Measurements from ENCODE around the gene GAB4.
"Not testable (repeated sequence)": the region's sequence is repeated elsewhere in the genome, so short reads cannot be mapped to it uniquely, and the experiment has no call there.

The GAB4 gene

DNA sequence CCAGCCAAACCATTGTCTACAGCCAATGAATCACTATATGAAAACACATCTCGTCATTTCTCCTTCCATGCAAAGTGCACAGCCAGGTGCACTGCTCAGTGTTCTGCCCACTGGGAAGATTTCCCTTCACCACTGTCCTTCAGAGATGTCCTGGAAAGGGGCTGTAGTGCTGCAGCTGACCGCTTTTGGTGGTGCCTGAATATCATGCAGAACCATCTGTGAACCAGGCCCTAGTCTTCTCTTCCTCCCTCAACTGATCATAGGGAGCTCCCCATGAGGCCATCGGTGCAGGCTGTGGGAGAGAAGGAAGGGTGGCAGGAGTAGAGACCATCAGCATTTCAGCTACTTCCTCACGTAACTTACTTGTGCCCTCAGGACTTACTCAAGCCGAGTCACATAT is 70.2 kb downstream of the GAB4 start:
- H3K27me3 Mint-ChIP-seq = peaks cover 57% of the 10 kb centered on the region
- no peaks in the 10 kb centered on the region for H3K4me1 Mint-ChIP-seq
- no peaks in the 10 kb centered on the region for H3K36me3 Mint-ChIP-seq (ENCODE audit: insufficient read depth)
- DNase-seq (ENCODE audit: low spot score in 2 of 2) = no peak
- H3K4me3 Mint-ChIP-seq = no peak overlapping the region
- no peak overlapping the region for H3K27ac Mint-ChIP-seq (ENCODE audit: low read depth)
- no peaks in the 10 kb centered on the region for H3K9me3 Mint-ChIP-seq
- no peak for ATAC-seq (replicated peaks; ENCODE audit: extremely low read depth, poor library complexity, severe bottlenecking)

DNA sequence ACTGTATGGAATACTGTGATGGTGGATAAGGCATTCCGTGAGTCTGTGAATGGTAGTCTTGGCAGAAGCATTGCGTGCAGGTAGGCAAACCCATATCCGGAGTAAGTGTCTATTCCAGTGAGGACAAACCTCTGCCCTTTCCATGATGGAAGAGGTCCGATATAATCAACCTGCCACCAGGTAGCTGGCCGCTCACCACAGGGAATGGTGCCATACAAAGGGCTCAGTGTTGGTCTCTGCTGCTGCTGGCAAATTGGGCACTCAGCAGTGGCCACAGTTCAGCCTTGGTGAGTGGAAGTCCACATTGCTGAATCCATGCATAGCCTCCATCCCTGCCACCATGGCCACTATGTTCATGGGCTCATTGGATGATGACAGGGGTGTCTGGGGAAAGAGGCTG is 70.8 kb downstream of the GAB4 start:
- not testable (repeated sequence) for H3K4me3 Mint-ChIP-seq; H3K36me3 Mint-ChIP-seq (ENCODE audit: insufficient read depth); H3K9me3 Mint-ChIP-seq; H3K27ac Mint-ChIP-seq (ENCODE audit: low read depth); DNase-seq (ENCODE audit: low spot score in 2 of 2); H3K4me1 Mint-ChIP-seq; ATAC-seq (replicated peaks; ENCODE audit: extremely low read depth, poor library complexity, severe bottlenecking)
- peaks cover 57% of the 10 kb centered on the region for H3K27me3 Mint-ChIP-seq

DNA sequence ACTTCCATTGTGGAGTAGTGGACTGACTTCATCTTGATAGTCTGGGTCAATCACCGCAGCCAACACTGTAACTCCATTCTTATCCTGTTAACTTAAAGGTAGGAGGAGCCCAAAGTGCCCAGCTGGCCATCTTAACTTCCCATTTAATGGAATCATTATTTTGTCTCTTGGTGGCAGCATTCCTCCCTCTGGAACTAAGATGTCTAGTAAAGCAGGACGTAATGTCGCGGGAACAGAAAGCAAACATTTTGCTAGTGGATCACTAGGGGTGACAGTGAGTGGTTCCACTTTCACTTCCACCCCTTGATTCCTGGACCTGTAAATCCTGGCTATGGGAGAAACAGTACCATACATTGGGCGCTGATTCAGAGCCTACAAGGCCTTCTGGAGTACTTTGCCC is 71.4 kb downstream of the GAB4 start:
- H3K9me3 Mint-ChIP-seq = no peaks in the 10 kb centered on the region

DNA sequence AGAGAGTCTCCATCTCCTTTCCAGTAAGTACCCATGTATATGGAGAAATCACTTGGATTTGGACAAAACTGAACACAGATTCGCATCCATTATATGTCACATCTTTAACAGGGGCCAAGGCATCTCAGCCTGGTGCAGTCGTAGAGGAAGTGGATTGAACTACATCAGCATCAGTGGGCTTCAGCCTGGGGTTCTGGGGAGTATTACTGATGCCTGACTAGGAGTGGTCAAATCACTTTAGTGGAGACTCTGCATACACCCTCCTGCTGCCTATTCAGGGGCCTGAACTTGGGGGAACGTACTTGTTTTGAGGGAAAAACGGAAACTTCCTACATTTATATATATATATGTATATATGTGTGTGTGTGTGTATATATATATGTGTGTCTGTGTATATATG is 72.8 kb downstream of the GAB4 start:
- no peaks in the 10 kb centered on the region for H3K4me1 Mint-ChIP-seq
- H3K27me3 Mint-ChIP-seq = peaks cover 66% of the 10 kb centered on the region
- no peaks in the 10 kb centered on the region for H3K36me3 Mint-ChIP-seq (ENCODE audit: insufficient read depth)
- ATAC-seq (replicated peaks; ENCODE audit: extremely low read depth, poor library complexity, severe bottlenecking) (no peak), DNase-seq (ENCODE audit: low spot score in 2 of 2) (no peak)
- H3K27ac Mint-ChIP-seq (ENCODE audit: low read depth) = no peak overlapping the region
- H3K9me3 Mint-ChIP-seq = no peaks in the 10 kb centered on the region
- H3K4me3 Mint-ChIP-seq = no peak overlapping the region

More for the DNA sequence above, 71.4 kb downstream of the GAB4 start:
- Mint-ChIP-seq H3K27me3 (peaks cover 57% of the 10 kb centered on the region), H3K36me3 (ENCODE audit: insufficient read depth) (no peaks in the 10 kb centered on the region), H3K27ac (ENCODE audit: low read depth) (no peak overlapping the region), H3K4me3 (no peak overlapping the region), H3K4me1 (no peaks in the 10 kb centered on the region)
- DNase-seq (ENCODE audit: low spot score in 2 of 2) = no peak
- no peak for ATAC-seq (replicated peaks; ENCODE audit: extremely low read depth, poor library complexity, severe bottlenecking)

DNA sequence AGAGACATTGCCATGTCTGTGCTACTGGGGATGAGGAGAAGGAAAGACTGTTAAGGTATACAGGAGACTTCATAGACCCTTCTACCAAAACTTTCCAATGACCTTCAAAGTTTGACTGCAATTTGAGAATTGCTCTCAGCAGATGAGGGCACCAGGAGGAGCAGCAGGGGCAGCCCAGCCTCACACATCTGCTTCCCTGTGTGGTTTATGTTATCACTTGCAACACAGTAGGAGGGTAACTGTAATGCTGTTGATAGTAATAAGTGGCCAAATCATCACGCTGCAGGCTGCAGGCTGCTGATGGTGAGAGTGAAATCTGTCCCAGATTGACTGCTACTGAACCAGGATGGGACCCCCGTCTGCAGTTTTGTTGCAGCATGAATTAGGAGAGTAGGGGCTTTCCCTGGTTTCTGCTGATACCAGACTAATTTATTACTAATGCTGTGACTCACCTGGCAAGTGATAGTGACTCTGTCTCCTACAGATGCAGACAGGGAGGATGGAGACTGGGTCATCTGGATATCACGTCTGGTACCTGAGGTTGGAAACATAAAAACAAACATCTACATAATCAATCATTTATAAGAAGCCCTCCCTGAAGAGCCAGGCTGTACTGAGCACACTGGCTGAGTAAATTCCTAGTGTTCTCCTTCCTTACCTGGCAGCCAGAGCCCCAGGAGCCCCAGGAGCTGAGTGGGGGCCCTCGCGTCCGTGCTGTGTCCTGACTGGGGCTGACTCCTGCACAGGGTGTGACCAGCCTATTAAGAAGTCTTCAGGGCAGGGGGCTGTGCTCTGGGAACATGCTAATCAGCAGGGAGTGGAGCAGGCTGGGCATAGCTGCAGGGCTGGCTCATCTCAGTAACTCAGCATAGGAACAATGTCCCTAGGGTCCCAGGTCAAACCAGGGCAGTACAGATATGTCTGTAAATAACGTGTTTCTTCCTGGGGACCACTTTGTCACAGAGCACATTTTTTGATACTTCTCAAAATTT is 74.4 kb downstream of the GAB4 start:
- no peak overlapping the region for H3K27ac Mint-ChIP-seq (ENCODE audit: low read depth)
- peaks cover 82% of the 10 kb centered on the region for H3K27me3 Mint-ChIP-seq
- H3K9me3 Mint-ChIP-seq = no peaks in the 10 kb centered on the region
- no peak for DNase-seq (ENCODE audit: low spot score in 2 of 2)
- no peak overlapping the region for H3K4me3 Mint-ChIP-seq
- H3K4me1 Mint-ChIP-seq = no peaks in the 10 kb centered on the region
- no peak for ATAC-seq (replicated peaks; ENCODE audit: extremely low read depth, poor library complexity, severe bottlenecking)
- no peaks in the 10 kb centered on the region for H3K36me3 Mint-ChIP-seq (ENCODE audit: insufficient read depth)

DNA sequence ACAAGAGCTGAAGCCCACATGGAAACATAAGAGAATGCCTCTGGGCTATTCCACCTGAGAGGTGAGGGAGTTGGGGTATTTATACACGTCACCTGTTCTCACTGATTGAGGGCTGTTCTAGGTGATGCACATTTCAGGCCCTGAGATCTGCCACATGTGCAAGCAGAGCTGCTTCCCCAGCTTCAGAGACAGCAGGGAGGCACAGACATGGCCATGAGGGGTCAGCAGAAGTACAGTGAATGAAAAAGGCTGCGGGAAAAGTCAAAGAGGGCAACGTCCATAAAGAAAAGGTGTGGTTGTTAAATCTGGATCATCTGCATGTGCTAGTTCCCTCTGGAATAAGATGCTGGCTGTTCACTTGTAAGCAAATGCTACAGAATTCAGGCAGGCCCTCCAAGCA is 75.4 kb downstream of the GAB4 start:
- Mint-ChIP-seq H3K27me3 (peaks cover 82% of the 10 kb centered on the region), H3K27ac (ENCODE audit: low read depth) (no peak overlapping the region), H3K36me3 (ENCODE audit: insufficient read depth) (no peaks in the 10 kb centered on the region), H3K9me3 (no peaks in the 10 kb centered on the region), H3K4me1 (no peaks in the 10 kb centered on the region), H3K4me3 (no peak overlapping the region)
- ATAC-seq (replicated peaks; ENCODE audit: extremely low read depth, poor library complexity, severe bottlenecking) (no peak), DNase-seq (ENCODE audit: low spot score in 2 of 2) (no peak)

DNA sequence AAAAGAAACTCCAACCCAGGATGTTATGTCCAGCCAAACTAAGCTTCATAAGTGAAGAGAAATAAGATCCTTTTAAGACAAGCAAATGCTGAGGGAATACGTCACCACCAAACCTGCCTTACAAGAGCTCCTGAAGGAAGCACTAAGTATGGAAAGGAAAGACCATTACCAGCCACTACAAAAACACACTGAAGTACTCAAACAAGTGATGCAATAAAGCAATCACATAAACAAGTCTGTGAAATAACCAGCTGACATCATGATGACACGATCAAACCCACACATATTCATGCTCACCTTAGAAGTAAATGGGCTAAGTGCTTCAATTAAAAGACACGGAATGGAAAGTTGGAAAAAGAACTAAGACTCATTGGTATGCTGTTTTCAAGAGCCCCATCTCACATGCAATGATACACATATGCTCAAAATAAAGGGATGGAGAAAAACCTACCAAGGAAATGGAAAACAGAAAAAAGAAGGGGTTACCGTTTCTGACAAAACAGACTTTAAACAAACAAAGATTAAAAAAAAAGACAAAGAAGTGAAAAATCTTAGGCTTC is 82.5 kb downstream of the GAB4 start:
- Mint-ChIP-seq H3K9me3 (no peaks in the 10 kb centered on the region), H3K4me3 (no peak overlapping the region), H3K36me3 (ENCODE audit: insufficient read depth) (no peaks in the 10 kb centered on the region), H3K27me3 (peaks cover 85% of the 10 kb centered on the region), H3K4me1 (no peaks in the 10 kb centered on the region), H3K27ac (ENCODE audit: low read depth) (no peak overlapping the region)
- no peak for ATAC-seq (replicated peaks; ENCODE audit: extremely low read depth, poor library complexity, severe bottlenecking)
- no peak for DNase-seq (ENCODE audit: low spot score in 2 of 2)

DNA sequence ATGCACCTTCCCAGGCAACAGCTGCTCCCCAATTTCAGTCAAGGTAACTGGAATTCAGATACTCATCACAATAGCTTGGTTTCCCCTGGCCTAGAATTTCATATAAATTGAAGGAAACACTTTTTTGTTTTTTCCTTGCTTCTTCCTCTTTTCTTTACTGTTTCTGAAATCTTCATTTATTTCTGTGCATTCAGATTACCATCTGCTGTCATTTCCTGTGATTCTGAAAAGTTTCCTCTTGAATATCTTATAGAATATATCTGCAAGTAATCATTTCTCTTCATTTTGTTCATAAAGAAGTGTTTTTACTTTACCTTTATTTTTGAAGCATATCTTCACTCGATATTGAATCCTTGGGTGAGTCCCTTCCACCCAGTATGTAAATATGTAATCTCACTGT is 85.3 kb downstream of the GAB4 start:
- DNase-seq (ENCODE audit: low spot score in 2 of 2) = no peak
- H3K27me3 Mint-ChIP-seq = peaks cover 66% of the 10 kb centered on the region
- no peaks in the 10 kb centered on the region for H3K36me3 Mint-ChIP-seq (ENCODE audit: insufficient read depth)

DNA sequence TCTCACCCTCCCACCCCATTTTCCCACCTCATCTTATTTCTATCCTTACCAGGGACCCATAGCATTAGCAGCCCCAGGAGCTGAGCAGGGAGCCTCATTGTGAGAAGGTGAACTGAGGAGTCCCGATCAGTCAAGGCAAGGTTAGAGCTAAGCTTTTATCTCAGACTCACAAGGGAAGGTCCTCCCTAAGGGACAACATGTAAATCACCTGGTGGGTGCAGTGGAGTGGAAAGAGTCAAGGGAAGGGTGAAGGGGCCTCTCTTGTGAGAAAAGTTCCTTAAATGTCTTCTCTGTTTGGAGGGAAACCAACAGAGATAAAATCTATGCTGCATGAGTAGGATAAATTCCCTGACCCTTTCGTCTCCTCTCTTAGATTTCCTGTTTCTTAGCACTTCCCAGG is 85.9 kb downstream of the GAB4 start:
- DNase-seq (ENCODE audit: low spot score in 2 of 2) (no peak), ATAC-seq (replicated peaks; ENCODE audit: extremely low read depth, poor library complexity, severe bottlenecking) (no peak)
- Mint-ChIP-seq H3K4me1 (no peaks in the 10 kb centered on the region), H3K9me3 (no peaks in the 10 kb centered on the region), H3K36me3 (ENCODE audit: insufficient read depth) (no peaks in the 10 kb centered on the region), H3K27ac (ENCODE audit: low read depth) (no peak overlapping the region), H3K4me3 (no peak overlapping the region), H3K27me3 (peaks cover 69% of the 10 kb centered on the region)

More for the DNA sequence above, 85.3 kb downstream of the GAB4 start:
- H3K4me1 Mint-ChIP-seq = no peaks in the 10 kb centered on the region
- no peak overlapping the region for H3K4me3 Mint-ChIP-seq
- H3K9me3 Mint-ChIP-seq = no peaks in the 10 kb centered on the region
- no peak for ATAC-seq (replicated peaks; ENCODE audit: extremely low read depth, poor library complexity, severe bottlenecking)
- H3K27ac Mint-ChIP-seq (ENCODE audit: low read depth) = no peak overlapping the region

DNA sequence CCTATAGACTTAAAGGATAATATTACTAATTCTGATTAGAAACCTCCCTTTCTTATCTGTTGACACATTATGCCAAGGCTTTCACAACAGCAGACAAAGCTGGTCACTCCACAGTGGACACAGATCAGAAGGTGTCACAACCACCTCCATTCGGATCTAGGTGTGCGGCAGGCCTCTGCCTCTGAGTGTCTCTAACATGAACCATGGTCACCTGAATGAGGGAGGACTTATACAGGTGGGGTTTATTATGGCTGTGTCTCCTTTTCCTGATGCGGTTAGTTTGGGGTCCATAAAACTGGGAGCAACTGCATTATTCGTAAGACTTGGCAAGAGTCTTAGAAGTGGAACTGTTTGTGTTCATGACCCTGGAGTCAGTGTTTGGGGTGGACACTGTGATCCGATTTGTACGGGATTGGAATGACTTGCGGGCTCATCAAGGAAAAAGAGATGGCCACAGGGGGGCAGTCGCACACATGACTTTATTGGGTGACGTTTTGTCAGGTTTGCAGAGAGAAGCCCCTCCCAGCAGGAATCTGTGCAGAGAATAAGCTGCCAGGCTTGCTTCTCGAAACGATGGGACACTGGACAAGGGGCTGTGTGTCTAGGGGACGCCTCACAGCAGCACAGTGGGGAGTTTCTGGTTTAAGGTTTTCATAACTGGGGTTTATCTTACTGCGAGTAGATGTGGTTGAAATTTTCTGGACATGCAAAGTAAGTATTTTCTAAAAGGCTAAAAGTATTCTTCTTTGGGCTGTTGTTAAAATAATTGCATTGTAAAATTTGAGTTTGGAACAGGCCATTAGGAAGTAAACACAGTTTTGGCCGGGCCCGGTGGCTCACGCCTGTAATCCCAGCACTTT is 90.6 kb downstream of the GAB4 start:
- Mint-ChIP-seq H3K36me3 (ENCODE audit: insufficient read depth) (no peaks in the 10 kb centered on the region), H3K9me3 (no peaks in the 10 kb centered on the region), H3K27ac (ENCODE audit: low read depth) (no peak overlapping the region), H3K4me3 (no peak overlapping the region), H3K27me3 (peaks cover 61% of the 10 kb centered on the region), H3K4me1 (no peaks in the 10 kb centered on the region)
- ATAC-seq (replicated peaks; ENCODE audit: extremely low read depth, poor library complexity, severe bottlenecking) = no peak
- peak in 1 of 2 donors; percentile 13 for DNase-seq (ENCODE audit: low spot score in 2 of 2)

DNA sequence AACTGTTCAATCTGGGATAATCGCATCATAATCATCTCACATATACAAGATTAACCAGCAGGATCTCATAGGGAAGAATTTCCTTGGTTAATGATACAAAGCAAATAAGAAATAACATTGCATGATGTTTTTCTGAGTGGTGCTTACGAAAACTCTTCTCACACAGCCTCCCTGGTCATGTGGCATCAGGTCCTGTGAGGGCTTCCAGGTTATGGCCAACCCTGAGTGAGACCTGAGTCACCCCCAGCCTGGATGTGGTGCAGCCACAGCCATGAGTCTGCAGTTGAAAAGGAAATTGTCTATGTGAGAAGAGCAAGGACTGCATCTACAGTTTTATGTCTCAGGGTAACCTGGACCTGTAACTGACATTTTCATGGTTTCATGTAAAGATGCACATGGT is 92.3 kb downstream of the GAB4 start:
- no peaks in the 10 kb centered on the region for H3K9me3 Mint-ChIP-seq
- ATAC-seq (replicated peaks; ENCODE audit: extremely low read depth, poor library complexity, severe bottlenecking) = no peak
- H3K27ac Mint-ChIP-seq (ENCODE audit: low read depth) = no peak overlapping the region

DNA sequence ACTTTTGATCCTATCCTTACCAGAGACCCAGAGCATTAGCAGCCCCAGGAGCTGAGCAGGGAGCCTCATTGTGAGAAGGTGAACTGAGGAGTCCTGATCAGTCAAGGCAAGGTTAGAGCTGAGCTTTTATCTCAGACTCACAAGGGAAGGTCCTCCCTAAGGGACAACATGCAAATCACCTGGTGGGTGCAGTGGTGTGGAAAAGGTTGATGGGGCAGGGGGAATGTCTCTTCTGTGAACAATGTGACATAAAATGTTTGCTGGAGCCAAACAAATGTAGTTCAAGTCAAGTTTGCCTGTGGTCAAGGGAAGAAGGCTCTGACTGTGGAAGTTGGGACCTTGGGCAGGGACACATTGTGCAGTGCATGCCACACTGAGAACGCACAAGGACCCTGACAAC is 93.1 kb downstream of the GAB4 start:
- not testable (repeated sequence) for H3K9me3 Mint-ChIP-seq; DNase-seq (ENCODE audit: low spot score in 2 of 2); H3K36me3 Mint-ChIP-seq (ENCODE audit: insufficient read depth); H3K4me3 Mint-ChIP-seq; H3K27ac Mint-ChIP-seq (ENCODE audit: low read depth); ATAC-seq (replicated peaks; ENCODE audit: extremely low read depth, poor library complexity, severe bottlenecking); H3K4me1 Mint-ChIP-seq
- H3K27me3 Mint-ChIP-seq = peaks cover 39% of the 10 kb centered on the region

More for the DNA sequence above, 92.3 kb downstream of the GAB4 start:
- H3K4me1 Mint-ChIP-seq = no peaks in the 10 kb centered on the region
- no peak overlapping the region for H3K4me3 Mint-ChIP-seq
- H3K27me3 Mint-ChIP-seq = peaks cover 44% of the 10 kb centered on the region
- DNase-seq (ENCODE audit: low spot score in 2 of 2) = no peak
- no peaks in the 10 kb centered on the region for H3K36me3 Mint-ChIP-seq (ENCODE audit: insufficient read depth)
